ENCODE results near the gene ABHD1.

GRCh38 chr2:27096748-27097297, 26.8 kb upstream of the ABHD1 start:
- TF ChIP-seq CTCF (IDR thresholded peaks at IDR 0.05) (no peak), POLR2AphosphoS5 (IDR thresholded peaks at IDR 0.05) (no peak), POLR2A (IDR thresholded peaks at IDR 0.05) (no peak)

Measured in transverse colon (tissue), 4 donors.